Stimulated activated CD8-positive, alpha-beta memory T cell treated with anti-CD3 and anti-CD28 coated beads, Interleukin-2, amount 100 ng/mL, for 48 hours (primary cell): ENCODE data around the gene DDX1.

Source experiments
- DNase-seq, 2 donors: peaks; one replicate each; pipeline ENCODE4 v3.0.0-alpha.2; 2020; ENCODE audit warnings: low read depth in 2 of 2

Gene DDX1

DNA sequence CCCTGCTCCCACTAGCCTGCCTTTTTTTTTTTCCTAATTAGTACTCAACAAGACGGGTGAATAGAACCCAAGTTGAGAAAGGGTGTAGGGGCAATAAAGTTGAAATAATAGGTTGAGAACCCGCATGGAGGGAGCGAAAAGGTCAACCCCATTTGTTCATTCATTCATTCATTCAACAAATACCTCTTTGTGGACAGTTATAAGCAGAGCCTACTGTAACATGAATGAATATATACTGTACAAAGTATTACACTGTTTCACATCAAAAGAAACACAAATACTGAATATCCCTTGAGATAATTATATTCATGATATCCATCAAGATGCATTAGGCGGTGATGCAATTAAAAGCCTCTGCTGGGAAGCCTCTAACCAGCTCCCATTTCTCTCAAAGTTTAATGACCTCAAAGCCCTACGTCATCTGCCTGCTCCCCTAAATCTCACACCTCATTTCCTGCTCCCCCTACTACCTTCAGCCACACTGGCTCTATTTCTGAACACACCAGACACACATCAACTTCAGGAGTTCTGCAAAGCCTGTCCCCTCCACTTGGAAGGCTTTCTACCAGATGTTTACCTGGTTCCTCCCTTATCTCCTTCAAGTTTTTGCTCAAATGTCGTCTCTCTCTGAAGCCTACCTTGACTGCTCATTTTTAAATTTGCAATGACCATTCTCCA lies 29.2 kb upstream of the DDX1 start:
- no peak for DNase-seq

DNA sequence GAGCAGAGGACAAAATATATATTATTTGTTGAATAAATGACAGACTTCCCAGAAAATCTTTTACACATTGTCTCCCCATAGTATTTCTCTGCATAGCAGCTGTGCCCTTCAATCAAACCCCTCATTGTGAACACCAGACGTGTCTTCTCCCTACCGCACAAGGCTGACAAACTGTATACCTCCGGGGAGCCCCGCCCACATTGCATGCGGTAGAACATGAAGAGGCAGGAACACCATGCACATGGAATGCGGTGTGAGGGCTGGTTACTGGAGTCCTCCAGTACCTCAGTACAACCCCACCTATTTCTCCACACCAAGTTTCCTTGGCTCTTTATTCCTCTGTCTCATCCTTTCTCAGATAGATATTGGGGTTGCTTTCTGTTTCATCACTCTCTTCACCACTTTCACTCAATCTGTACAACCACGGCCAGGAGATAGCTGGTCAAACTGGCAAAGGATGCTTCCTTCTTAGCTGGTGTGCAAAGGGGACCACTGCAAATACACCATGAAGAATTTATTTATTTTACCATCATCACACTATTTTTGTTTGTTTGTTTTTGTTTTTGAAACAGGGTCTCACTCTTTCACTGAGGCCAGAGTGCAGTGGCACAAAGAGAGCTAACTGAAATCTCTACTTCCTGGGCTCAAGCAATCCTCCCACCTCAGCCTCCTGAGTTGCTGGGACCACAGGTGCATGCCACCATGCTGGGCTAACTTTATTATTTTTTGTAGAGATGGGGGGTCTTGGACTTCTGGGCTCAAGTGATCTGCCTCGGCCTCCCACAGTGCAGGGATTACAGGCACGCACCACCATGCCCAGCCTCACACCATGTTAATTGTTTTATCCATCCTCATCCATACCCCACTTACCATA lies 28.2 kb upstream of the DDX1 start:
- DNase-seq: no peak

GRCh38 chr2:15565392-15565791 lies 26.3 kb upstream of the DDX1 start:
- no peak for DNase-seq

DNA sequence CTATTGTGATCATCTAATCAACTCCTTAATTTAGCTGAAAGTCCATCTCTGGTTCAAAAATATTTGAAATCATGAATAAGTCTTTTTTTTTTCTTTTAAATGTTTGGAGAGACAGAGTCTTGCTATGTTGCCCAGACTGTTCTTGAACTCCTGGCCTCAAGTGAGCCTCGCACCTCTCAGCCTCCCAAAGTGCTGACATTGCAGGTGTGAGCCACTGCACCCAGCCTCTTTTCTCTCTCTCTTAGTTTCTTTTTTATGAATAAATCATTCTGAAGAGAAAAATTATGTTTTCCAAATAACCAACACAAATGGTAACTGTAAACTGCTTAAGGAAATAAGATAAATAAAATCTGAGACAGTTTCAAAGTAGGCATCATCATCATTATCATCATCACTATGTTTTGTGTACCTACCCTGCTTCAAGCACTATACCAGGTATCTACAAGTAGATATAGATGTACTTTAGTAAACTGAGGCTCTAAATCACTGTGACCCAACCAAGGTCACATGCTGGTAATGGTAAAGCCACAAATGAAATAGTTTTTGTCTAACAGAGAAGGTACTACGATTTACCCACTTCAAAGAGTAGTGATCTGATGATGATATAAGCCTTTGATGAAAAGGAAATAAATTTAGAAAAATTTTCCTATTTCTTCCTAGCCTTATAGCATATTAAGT lies 25.5 kb upstream of the DDX1 start:
- DNase-seq: no peak

GRCh38 chr2:15566912-15567311 lies 24.8 kb upstream of the DDX1 start:
- no peak for DNase-seq

GRCh38 chr2:15568874-15569273 lies 22.8 kb upstream of the DDX1 start:
- DNase-seq: no peak

DNA sequence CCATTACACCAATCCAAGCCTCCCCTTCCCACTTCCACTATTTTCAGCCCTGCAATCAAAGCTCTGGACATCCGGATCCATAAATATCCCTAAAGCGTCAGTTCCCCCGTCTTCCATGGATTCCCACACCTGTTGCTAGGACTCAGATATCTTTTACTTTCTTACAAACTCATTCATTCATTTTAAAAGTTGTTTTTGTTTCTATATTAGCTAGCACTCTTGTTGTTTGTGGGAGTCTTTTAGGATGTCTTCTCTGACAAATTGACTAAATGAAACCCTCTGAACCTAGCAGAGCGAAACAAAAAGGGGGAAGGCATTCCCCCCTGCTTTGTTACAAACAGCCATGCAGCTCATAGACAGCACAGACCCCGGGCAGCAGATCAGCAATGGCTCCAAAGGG lies 21.6 kb upstream of the DDX1 start:
- no peak for DNase-seq

- DNase-seq: no peak
Observed at GRCh38 chr2:15571729-15572128, 19.9 kb upstream of the DDX1 start.

GRCh38 chr2:15577071-15577735 lies 14.5 kb upstream of the DDX1 start:
- peak; percentile 80 to 88 for DNase-seq

DNA sequence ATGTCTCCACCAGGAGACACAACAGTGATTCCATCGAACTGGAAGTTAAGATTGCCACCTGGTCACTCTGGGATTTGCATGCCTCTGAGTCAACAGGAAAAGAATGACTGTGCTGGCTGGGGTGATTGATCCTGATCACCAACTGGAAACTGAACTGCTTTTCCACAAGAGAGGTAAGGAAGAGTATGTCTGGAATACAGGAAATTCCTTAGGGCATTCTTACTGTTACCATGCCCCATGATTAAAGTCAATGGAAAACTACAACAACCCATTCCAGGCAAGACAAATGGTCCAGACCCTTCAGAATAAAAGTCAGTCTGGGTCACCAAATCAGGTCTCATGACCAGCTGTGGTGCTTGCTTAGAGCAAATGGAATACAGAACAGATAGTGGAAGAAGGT lies 12.0 kb upstream of the DDX1 start:
- no peak for DNase-seq

DNA sequence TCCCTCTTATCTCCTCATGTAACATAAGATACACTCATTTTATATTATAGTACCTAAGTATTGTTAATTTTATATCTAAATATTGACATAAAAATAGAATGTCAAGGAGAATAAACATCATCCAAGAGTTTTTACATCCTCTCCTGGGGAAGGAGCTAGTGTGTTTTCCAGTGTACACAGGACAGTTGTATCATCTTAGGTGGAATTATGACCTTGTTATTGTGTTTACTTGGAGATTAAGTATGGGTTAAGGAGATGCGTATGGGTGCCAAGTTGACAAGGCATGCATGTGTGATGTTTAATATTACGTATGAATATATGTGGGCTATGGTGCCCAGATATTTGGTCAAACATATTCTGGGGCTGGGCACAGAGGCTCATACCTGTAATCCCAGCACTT lies 11.2 kb upstream of the DDX1 start:
- no peak for DNase-seq

GRCh38 chr2:15582710-15583357 lies 8.8 kb upstream of the DDX1 start:
- DNase-seq: no peak

DNA sequence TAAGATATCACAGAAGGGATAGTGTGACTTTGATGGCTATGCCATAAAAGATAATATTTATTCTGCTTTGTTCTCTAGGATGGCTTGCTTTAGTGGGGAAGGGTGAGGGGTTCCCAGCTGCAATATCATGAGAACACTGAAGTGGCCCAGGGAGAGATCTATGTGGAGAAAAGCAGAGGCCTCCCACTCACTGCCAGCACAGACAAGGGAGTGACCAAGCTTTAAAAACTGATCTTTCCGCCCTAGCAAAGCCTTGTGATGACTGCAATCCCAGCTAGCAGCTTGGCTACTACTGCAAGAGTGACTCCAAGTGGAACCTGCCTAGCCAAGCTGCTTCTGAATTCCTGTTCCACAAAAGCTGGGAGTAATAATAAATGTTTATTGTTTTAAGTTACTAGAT lies 7.8 kb upstream of the DDX1 start:
- no peak for DNase-seq

GRCh38 chr2:15584316-15584715 lies 7.4 kb upstream of the DDX1 start:
- DNase-seq: no peak

DNA sequence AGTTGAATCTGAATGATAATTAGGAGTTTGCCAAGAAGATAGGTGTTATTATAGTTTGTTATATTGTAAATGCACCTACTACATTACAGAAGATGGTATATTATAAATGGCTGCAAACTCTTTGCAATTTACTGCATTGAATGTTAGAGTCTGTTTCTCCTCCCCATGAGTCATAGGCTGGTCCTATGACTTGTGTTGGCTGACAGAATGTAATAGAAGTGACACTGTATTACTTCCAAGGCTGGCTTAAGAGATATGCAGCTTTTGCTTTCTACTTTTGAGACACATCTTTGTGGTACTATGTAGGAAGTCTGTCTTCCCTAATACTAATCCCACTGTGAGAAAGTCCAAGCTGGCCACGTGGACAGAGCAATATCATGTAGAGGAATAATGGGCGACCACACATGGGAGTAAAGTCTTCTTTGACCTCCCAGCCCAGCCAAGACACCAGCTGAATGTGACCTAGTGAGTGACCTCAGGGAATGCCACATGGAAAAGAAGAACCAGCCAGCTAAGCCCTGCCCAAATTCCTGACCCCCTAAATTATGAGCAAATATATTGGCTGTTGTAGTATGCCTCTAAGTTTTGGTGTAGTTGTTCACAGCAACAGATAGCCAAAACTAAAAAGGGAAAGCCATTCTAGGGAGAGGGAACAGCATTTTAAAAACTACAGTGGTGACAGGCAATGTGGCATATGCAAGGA lies 6.8 kb upstream of the DDX1 start:
- DNase-seq: no peak

DNA sequence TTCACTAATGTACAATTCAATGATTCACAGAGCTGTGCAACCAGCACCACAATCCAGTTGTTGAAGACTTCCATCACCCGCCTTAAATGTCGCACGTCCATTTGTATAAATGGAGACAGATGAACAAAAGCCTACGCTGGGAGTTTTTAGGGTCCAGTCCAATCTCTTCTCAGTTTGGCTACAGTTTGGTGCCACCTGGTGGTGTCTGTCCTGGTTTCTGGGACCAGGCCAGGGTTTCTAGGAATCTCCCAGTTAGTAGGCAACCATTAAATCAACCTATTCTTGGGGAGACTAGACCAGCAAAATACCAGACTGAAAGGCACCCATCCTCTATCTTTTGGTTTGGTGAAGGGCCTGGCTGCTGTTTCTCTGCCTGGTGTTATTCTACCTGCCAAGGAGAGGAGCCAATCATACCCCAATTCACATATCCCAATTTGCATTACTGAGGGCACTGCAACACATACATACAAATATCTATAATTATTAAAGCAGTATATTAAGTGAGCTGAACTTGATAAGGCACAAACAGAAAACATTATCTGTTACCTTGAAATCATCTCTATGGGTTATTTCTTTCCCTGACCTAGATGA lies 3.2 kb upstream of the DDX1 start:
- peak; percentile 11 for DNase-seq

GRCh38 chr2:15591373-15591691 lies 336 bp upstream of the DDX1 start:
- DNase-seq: no peak

DNA sequence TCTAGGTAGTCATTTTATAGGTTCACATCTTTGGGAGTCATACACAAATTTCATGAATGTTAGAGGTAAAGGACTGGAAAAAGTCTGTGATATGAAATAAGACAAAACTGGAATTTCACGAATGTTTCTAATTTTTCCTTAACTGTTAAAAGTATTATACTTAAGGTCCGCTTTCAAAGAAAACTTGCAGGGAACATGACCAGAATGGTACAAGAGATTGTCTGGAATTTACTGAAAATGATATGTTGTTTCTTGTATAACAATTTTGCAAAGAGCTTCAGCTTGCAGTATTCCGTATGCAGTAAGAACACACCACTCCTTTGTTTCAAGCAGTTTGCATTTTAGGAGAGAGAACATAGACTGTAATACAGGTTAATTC lies 1.6 kb downstream of the DDX1 start:
- no peak for DNase-seq

GRCh38 chr2:15594291-15595256 lies 2.9 kb downstream of the DDX1 start:
- no peak for DNase-seq
